CMK (cell line): ENCODE results near the gene CCDC61.

ENCODE experiments used
- DNase-seq: peaks from one replicate; pipeline ENCODE4 v3.0.0-alpha.2; 2010; ENCODE audit warnings: low read depth

The CCDC61 gene

DNA sequence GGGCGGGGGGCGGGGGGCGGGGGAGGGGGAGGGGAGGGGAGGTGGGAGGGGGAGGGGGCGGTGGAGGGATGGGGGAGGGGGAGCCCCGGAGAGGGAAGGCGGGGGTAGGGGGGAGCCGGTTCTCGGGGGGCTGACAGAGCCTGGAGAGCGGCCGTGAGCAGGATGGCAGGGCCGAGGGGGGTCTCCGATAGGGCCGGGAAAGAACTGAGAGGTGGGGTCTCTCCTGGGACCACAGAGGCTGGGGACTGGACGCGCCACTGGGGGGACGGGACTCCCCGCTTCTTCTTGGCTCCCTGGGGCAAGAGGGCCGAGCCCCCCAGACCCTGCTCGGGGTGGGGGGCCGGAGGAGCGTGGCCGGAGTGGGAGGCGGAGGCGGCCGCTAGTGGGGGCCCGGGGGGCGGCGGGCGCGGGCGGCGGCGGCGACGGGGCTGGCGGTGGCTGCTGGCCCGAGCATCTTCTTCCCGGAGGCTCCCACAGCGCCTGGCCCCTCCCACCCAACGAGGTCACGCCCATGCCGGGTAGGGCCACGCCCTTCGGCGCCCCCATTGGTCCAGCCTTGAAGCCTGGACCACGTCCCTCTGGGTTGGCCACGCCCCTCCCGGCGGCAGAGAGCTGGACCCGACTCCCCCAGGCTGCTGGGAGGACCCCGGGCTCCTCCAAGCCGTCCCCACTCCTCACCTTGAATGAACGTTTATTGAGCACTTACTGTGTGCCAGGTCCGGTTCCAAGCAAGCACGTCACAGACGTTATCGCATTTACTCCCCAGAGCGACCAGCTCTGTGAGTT lies 21.5 kb upstream of the CCDC61 start, which contains the start of gene NOVA2:
NOVA2 (minus strand) TSS at position 313 of the 786 bp plus-strand sequence. CDS start 514 bp downstream, outside the sequence.
- DNase-seq = no peak

DNA sequence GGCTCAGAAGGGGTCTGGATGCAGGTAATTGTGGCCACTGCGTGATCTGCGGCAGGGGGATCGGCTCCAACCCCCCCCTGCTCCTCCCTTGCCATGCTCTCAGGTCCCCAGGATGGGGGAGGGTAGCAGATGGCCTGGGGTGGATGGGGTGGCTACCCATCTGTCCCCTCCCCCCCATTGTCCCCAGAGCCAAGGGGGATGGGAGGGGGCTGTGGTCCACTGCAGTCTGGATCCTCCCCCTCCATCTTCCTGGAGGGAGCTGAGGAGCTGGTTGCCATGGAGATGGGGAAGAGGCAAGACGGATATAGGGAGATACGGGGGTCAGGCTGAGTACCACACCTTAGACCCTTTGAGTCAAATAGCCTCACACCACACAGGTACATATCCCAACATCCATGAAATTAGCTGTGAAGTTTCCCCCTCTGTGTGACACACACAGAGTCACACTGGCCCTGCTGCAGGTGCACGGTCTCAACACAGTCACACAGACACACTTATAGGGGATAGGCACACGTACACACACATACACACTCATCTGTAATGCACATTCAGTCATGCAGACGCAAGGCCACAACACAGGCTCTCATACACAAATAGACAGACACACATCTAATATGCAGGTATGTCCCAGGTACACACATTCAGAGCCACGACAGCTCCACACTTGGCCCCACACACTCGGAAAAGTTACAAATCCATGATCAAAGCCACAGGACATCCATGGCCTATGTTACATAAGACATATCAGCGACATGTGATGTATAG lies 19.8 kb upstream of the CCDC61 start:
- no peak for DNase-seq

DNA sequence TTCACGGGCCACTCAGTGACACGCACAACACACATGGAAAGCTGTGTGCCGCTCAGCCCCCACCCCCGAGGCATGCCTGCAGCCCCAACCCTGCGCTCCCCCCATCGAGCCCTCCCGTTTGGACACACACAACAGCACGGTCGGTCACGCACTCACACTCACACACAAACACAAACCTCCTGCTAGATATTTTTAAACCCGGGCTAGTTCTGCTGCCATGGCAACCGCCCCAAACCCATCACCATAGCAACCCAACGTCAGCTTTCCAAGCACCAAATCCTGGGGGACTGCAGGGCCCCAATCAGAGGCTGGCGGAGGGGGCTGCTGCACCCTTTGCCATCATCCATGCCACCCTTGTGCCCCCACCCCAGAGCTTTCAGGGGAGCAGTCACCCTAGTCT lies 19.1 kb upstream of the CCDC61 start:
- no peak for DNase-seq

DNA sequence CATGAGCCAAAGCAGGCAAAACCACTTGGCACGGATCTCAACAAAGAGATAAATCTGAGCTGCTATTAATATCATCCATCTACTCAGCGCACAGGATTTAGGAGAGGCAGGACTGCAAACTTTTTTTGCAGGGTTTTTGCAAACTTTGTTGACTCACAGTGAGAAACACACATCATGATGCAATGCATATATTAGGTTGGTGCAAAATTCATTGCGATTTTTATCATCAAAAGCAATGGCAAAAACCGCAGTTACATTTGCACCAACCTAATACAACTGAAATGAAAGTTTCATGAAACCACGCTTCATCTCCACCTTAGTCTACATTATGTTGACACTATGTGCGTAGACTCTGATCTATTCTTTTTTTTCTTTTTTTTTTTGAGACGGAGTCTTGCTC lies 17.1 kb upstream of the CCDC61 start:
- DNase-seq = no peak

DNA sequence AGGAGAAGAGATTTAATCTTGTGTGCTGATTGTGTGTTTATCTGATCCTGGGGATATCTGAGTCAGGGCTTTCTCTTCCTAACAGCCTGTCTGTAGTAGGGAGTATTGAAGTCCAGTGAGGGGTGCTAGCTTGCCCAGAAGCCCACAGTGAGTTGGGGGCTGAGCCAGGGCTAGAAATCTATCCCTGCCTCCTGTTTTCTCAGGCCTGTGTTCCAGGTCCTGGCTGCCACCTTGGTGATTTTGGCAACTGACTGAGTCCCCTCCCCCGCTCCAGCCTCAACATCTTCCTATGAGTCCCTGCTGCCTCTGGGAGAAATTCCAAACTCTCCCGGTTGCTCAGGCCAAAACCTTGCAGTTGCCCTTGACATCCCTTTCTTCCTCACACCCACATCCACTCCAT lies 13.9 kb upstream of the CCDC61 start:
- no peak for DNase-seq

DNA sequence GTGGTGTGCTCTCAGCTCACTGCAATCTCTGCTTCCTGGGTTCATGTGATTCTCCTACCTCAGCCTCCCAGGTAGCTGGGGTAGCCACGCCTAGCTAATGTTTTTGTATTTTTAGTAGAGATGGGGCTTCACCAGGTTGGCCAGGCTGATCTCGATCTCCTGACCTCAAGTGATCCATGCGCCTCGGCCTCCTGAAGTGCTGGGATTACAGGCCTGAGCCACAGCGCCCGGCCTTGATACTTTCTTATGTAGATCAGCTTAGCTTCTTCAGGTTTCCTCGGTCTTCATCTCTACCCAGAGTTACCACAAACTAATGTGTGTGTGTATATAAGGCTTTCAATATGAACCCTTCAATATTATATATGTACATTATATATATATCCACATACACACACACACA lies 9.9 kb upstream of the CCDC61 start:
- no peak for DNase-seq

DNA sequence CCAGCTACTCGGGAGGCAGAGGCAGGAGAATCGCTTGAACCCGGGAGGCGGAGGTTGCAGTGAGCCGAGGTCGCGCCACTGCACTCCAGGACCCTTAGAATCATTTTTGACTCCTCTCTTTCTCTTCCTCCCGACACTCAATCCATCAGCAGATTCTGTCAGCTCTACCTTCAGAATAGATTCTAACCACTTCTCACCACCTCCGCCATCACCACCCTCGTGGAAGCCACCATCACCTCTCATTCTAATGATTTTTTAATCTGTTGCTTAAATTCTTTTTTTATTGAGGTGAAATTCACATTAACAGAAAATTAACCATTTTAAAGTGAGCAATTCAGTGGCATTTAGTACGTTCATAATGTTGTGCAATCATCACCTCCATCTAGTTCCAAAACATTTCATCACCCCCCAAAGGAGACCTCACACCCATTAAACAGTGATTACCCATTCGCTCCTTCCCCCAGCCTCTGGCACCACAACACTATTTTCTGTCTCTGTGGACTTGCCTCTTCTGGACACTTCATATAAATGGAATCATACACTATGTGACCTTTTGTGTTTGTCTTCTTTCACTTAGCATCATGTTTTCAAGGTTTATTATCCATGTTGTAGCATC lies 5.0 kb upstream of the CCDC61 start:
- DNase-seq = no peak

DNA sequence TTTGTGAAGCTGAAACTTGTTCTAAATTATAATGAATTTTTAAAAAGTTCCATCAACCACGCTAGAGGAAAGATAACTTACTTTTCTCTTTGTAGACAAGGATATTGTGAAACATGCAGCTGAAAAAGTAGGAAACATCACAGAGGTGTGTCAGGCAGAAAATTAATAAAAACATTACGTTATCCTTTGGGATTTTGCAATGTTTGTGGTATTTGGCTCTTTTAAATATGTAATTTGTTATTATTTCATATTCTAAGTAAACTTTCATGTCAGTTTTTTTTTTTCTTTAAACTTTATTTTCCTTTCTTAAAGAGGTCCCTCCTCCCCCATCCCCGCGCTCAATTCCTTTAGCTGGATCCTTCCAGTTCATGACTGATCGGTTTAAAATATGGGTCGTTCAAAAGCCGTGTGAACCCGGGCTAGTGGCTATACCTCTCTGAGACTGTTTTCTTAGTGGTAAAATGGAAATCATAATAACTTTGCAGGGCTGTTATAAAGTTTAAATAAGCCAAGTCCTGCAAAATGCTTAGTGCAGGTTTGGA lies 740 bp upstream of the CCDC61 start:
- no peak for DNase-seq

DNA sequence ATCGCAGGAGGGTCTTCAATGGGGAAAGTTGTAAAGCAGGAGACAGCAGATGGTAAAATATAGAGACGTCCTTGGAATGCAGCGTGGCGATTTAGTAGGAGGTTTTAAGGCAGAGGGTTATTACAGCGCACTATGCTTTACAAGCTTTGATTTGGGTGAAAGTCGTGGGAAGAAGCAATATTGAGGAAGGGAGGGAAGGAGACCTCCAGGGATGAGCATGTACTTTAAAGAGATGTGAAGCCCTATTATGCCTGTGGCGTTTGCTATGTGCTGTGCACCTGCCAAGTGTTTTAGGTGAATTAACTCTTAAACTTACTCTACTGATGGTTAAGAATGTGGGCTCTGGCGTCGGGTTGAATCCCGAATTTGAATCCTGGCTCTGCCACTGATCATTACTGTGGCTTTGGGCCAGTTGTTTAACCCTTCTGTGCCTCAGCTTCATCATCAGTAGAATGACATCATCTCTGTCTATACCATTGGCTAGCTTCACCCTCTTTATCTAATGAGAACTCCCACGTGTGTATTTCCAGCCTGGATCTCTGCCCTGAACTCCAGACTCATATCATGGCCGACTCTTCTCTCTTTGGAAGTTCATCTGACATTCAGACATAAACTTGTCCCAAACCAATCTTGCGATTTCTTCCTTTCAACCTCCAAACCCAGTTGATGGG lies 583 bp downstream of the CCDC61 start:
- DNase-seq = no peak

DNA sequence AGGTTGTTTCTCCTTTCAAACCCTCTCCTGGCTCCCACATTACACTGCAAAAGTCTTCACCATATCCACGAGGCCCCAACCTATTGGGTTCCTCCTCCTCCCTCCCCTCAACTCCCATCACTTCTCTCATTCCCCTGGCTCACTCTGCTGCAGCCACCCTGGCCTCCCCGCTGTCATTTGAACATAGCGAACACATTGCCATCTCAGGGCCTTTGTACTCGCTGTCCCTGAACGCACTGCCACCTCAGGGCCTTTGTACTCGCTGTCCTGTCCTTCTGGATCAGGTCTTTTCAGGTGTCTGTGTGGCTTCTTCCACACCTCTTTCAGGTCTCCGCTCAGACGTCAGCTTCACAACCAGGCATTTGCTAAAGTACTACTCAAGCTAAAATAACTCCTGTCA lies 1.7 kb downstream of the CCDC61 start:
- no peak for DNase-seq

DNA sequence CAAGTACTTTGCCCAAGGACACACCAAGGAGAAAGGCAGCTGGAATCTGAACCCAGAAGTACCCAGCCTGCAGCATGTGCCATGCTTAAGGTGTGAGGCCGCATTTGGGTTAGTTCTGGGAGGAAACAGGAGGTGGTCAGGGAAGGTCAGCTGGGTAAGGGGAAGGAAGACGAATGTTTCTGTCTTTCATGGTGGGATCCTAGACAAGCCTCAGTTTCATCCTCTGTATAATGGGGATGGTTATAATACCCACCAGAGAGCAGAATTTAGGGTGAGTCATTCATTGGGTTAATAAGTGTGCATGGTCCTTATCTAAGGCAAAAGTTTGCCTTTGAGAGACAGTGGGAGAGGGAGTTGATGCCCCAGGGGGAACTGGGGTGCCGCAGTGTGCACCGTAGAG lies 3.6 kb downstream of the CCDC61 start:
- DNase-seq = no peak

DNA sequence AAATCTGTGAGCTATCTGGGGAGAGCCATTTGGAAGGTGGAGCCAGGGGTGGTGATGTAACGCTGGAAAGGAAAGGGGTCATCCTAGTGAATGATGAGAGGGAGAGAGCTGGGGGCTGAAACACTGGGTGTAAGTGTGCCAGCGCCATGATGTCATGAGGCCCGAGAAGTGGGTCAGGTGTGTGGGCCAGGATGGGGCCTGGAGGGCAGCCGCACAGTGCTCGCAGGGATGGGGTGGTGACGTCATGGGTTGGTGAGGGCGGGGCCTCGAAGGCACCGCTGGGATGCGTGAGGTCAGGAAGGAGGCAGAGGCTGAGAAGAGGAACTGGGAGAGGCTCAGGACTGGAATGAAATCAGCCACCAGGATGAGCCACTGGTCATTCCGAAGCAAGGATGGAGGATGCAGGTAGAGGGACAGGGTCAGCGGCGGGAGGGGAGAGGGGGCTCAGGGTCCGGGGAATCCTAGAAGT lies 4.4 kb downstream of the CCDC61 start:
- no peak for DNase-seq

DNA sequence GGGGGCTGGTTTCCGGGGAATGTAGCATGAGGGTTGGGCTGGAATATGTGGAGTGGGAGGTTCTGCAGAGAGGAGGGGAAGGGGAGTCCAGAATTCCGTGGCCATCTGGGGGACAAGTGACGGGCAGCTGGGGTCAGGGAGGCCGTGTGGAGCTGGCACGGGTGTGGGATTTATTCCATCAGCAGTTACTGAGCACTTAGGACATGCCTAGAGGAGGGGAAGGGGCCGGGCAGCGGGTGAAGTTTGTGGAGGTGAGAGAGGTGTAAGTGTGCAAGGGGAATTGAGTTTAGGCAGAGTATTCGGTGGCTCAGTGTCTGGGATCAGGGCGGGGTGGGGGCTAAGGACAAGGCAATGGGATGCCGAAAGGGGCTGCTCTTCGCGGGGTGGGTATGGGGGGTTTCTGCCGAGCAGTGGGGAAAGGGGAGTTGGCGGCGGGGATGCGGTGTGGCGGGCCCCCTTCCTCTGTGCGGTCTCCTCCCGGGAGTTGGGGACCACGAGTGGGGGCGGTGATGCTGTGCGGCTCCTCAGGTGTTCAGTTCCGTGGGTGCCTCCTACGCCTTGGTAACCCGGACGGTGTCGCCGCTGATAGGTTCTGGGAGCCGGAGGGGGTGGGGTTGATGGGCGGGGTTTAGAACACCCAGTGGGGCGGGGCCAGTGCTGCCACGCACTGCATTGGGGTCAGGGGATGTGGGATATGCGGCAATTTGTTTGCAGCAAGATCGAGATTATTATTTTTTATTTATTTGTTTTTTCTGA lies 5.4 kb downstream of the CCDC61 start:
- no peak for DNase-seq

DNA sequence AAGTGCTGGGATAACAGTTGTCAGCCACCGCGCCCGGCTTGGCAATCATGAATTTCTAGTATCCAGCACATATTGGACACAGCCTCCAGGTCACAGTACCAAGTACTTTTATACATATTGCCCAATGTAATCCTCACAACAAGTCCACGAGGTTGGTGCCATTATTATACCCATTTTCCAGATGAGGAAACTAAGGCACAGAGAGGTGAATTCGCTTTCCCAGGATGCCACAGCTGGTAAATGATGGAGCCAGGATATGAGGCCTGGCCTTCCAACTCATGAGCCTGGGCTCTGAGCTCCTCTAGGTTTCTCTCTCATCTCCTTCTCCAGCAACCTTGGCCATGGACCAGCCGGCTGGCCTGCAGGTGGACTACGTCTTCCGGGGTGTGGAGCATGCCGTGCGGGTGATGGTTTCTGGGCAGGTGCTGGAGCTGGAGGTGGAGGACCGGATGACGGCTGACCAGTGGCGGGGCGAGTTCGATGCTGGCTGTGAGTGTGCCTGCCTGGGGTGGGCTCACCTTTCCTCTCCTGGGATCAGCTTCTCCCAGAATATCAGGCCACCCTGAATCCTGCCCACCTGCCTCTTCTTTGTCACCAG lies 7.5 kb downstream of the CCDC61 start:
- no peak for DNase-seq

DNA sequence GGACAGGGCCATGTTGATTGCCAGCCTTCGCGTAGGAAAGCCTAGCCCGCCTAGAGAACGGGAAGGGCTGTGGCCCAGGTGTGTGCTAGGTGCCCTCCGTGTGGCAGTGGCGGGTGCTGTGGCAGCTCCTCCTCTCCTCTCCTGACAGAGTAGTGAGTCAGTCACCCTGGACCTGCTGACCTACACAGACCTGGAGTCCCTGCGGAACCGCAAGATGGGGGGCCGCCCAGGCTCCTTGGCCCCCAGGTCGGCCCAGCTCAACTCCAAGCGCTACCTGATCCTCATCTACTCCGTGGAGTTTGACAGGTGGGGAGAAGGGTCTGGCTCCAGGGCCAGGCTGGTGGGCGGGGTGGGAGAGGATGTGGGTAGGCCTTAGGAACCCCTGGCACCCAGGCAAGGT lies 11.1 kb downstream of the CCDC61 start:
- DNase-seq = no peak

DNA sequence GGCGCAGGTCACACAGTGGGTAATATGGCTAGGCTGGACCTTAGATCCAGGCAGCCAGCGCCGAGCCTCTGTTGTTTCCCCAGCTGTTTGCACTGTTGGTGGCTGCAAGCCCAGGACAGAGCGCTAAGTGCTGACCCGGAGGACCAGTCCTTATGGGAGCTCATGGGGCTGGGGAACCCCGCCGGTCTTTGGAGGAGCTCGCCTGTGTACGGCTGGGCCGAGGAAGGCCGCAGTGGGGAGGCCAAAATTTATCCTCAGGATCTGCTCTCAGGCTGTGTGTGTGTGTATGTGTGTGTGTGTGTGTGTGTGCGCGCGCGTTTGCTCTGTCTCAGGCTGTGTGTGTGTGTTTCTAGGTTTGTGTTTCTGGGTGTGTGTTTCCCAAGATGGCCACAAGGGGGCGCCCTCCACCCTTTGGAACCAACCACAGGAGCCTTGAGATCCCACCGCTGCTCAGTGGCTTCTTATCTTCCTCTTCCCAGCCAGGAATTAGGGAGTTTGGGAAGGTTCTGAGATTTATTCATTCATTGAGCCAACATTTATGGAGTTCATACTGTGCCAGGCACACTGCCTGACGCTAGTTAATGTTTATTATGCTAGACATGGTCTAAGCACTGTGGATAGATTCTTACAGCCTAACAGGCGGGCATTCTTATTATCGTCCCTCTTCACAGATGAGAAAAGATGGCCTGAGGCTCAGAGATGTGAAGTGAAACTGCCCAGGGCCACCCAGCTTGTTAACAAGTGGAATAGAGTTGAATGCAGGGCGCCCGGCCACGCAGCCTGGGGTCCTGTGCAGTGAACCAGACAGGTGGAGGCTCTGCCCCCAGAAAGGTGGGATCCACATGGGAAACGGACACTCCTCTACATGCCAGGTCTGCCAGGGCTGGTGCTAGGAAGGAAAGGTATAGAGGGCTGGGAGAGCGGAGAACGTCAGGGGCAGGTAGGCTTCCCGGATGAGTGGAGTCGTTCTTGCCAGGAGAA lies 14.6 kb downstream of the CCDC61 start:
- DNase-seq = peak; percentile 55

DNA sequence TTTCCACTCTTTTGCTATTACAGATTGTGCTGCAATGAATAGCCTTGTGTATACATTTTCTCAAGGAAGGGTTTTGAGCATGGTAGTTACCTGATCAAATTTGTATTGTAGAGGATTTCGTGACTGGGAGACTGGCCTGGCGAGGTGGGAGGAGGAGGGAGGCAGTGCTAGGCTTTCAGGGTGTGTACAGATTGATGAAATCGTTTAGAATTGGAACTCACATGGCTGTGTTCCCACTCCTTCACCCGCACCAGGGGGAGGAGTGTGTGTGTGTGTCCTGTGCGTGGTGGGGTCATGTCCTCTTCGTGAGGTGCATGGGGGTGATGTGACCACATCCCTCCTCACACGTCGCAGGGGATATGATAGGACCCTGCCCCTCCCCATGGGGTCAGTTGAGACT lies 19.3 kb downstream of the CCDC61 start:
- DNase-seq = no peak

DNA sequence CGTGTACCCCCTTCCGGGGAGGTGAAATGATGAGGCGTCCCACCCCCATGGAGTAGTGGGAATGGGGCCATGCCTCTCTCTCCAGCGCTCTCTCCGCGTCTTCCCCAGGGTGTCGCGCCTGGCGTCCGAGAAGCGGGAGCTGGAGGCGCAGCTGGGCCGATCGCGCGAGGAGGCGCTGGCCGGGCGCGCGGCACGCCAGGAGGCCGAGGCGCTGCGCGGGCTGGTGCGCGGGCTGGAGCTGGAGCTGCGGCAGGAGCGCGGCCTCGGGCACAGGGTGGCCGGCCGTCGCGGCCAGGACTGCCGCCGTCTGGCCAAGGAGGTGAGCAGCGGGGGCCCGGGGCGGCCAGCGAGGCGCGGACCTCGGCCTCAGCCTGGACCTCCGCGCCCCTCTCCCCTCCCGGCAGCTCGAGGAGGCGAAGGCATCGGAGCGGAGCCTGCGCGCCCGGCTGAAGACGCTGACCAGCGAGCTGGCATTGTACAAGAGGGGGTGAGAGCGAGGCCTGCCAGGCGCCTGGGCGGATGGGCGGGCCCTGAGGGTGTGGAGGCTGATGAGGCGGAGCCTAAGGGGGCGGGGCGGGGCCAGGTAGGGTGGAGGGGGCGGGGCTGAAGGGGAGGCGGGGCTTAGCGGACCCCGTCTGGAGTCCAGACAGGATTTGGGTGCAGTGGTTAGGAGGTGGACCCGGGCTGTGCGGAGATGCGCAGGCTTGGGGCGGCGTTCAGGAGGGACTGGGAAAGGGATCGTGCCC lies 19.8 kb downstream of the CCDC61 start:
- DNase-seq = no peak
